ENCODE data around the gene TOB1.
A peak's percentile ranks its signal among the peaks of the same experiment; 100 is the strongest.
"Not testable (repeated sequence)": the region's sequence is repeated elsewhere in the genome, so short reads cannot be mapped to it uniquely, and the experiment has no call there.

The TOB1 gene

GRCh38 chr17:50898369-50899004 lies 32.3 kb upstream of the TOB1 start:
- no peak for DNase-seq (ENCODE audit: low read depth in 2 of 2, low spot score in 1 of 2)

- DNase-seq (ENCODE audit: low read depth in 2 of 2, low spot score in 1 of 2) = not testable (repeated sequence)
Observed at GRCh38 chr17:50894513-50894912, 28.4 kb upstream of the TOB1 start.

GRCh38 chr17:50893183-50893993 lies 27.2 kb upstream of the TOB1 start:
- DNase-seq (ENCODE audit: low read depth in 2 of 2, low spot score in 1 of 2) = no peak

- DNase-seq (ENCODE audit: low read depth in 2 of 2, low spot score in 1 of 2) = no peak
Observed at GRCh38 chr17:50892101-50892776, 26.1 kb upstream of the TOB1 start.

- DNase-seq (ENCODE audit: low read depth in 2 of 2, low spot score in 1 of 2) = no peak
Observed at GRCh38 chr17:50891577-50891989, 25.4 kb upstream of the TOB1 start.

- no peak for DNase-seq (ENCODE audit: low read depth in 2 of 2, low spot score in 1 of 2)
Observed at GRCh38 chr17:50890675-50891516, 24.7 kb upstream of the TOB1 start.

GRCh38 chr17:50889528-50890118 lies 23.5 kb upstream of the TOB1 start:
- no peak for DNase-seq (ENCODE audit: low read depth in 2 of 2, low spot score in 1 of 2)

- no peak for DNase-seq (ENCODE audit: low read depth in 2 of 2, low spot score in 1 of 2)
Observed at GRCh38 chr17:50887705-50888245, 21.6 kb upstream of the TOB1 start.

GRCh38 chr17:50884439-50885311 lies 18.5 kb upstream of the TOB1 start:
- no peak for DNase-seq (ENCODE audit: low read depth in 2 of 2, low spot score in 1 of 2)

- no peak for DNase-seq (ENCODE audit: low read depth in 2 of 2, low spot score in 1 of 2)
Observed at GRCh38 chr17:50883850-50884438, 17.8 kb upstream of the TOB1 start.

GRCh38 chr17:50882851-50883250 lies 16.7 kb upstream of the TOB1 start:
- no peak for DNase-seq (ENCODE audit: low read depth in 2 of 2, low spot score in 1 of 2)

- DNase-seq (ENCODE audit: low read depth in 2 of 2, low spot score in 1 of 2) = no peak
Observed at GRCh38 chr17:50881182-50881581, 15.0 kb upstream of the TOB1 start.

- DNase-seq (ENCODE audit: low read depth in 2 of 2, low spot score in 1 of 2) = no peak
Observed at GRCh38 chr17:50879086-50879485, 12.9 kb upstream of the TOB1 start.

- DNase-seq (ENCODE audit: low read depth in 2 of 2, low spot score in 1 of 2) = no peak
Observed at GRCh38 chr17:50877838-50878237, 11.7 kb upstream of the TOB1 start.

- DNase-seq (ENCODE audit: low read depth in 2 of 2, low spot score in 1 of 2) = not testable (repeated sequence)
Observed at GRCh38 chr17:50877042-50877441, 10.9 kb upstream of the TOB1 start.

- DNase-seq (ENCODE audit: low read depth in 2 of 2, low spot score in 1 of 2) = no peak
Observed at GRCh38 chr17:50875074-50875473, 8.9 kb upstream of the TOB1 start.

GRCh38 chr17:50872710-50873424 lies 6.7 kb upstream of the TOB1 start:
- DNase-seq (ENCODE audit: low read depth in 2 of 2, low spot score in 1 of 2) = peak in 1 of 2 donors; percentile 34

GRCh38 chr17:50871898-50872297 lies 5.7 kb upstream of the TOB1 start:
- no peak for DNase-seq (ENCODE audit: low read depth in 2 of 2, low spot score in 1 of 2)

- no peak for DNase-seq (ENCODE audit: low read depth in 2 of 2, low spot score in 1 of 2)
Observed at GRCh38 chr17:50871364-50871763, 5.2 kb upstream of the TOB1 start.
